Activated CD8-positive, alpha-beta T cell treated with anti-CD3 and anti-CD28 coated beads, Interleukin-2, amount 10 ng/mL, durations not matched to agents 7 days and 5 days (primary cell): ENCODE results near the gene EVC2. TPM values are rescaled to one million over a fixed set of nuclear protein-coding genes. Genes with fewer than 3 reads are reported as not detected.
"Not testable (repeated sequence)": the region's sequence is repeated elsewhere in the genome, so short reads cannot be mapped to it uniquely, and the experiment has no call there.

ENCODE experiments used
- ATAC-seq: fragments of 150-1000 bp; cut with Tn5 transposase; one replicate; pipeline ENCODE4 v1.10.0; 2021; ENCODE audit warnings: moderate library complexity
- CTCF ChIA-PET: fragments of 350-600 bp; sonication (Branson Sonifier 250); formaldehyde crosslinking; loops from one replicate; lab custom pipeline; 2021; ENCODE audit warnings: antibody characterized with exemption; lab: Charles Lee
- POLR2A ChIA-PET: fragments of 350-600 bp; sonication (Branson Sonifier 250); formaldehyde crosslinking; loops from one replicate; lab custom pipeline; 2021; ENCODE audit warnings: antibody characterized with exemption; lab: Charles Lee
- DNase-seq: peaks from one replicate; pipeline ENCODE4 v3.0.0-alpha.2; 2020
- H3K27ac Mint-ChIP-seq: one replicate; pipeline ENCODE4 v1.8.0; 2021; ENCODE audit warnings: mild to moderate bottlenecking, mixed read lengths
- H3K27me3 Mint-ChIP-seq: one replicate; pipeline ENCODE4 v1.8.0; 2021; ENCODE audit warnings: low read depth, mixed read lengths
- H3K36me3 Mint-ChIP-seq: one replicate; pipeline ENCODE4 v1.8.0; 2021; ENCODE audit warnings: low read depth, mixed read lengths
- H3K4me1 Mint-ChIP-seq: one replicate; pipeline ENCODE4 v1.8.0; 2021; ENCODE audit warnings: low read depth, mixed read lengths
- H3K4me3 Mint-ChIP-seq: one replicate; pipeline ENCODE4 v1.8.0; 2021; ENCODE audit warnings: mild to moderate bottlenecking, mixed read lengths
- H3K9me3 Mint-ChIP-seq: one replicate; pipeline ENCODE4 v1.8.0; 2022; ENCODE audit warnings: mixed read lengths; ENCODE audit not compliant: insufficient read depth
- total RNA-seq, 2 experiments: library from RNA; stranded (reverse); gene quantifications; one replicate each; pipeline ENCODE4 v1.2.3, GENCODE V29; 2021

The EVC2 gene
- total RNA-seq, 2 experiments from 2014 or later = 1.1 to 1.3 TPM

DNA sequence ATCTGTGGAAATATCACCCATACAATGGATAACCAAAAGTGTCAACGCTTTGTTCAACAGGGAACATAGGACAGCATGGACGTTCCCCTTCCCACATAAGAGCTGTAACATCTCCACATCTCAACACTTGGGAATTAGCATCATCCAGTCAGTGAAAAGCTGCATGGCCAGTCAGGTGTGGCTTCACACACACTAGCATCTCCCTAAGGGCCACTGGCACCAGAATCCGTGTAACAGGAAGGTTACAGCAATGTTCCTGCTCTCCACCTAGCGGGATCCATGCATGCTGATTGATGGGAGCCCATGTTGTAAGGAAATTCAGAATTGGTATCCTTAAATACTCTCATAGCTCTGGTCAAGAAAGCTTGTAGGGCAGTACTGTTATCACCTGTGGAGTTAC lies 78.8 kb downstream of the EVC2 start:
- H3K27ac Mint-ChIP-seq = no peak overlapping the region
- DNase-seq (no peak), ATAC-seq (no peak)
- H3K27me3 Mint-ChIP-seq = no peaks in the 10 kb centered on the region
- ChIA-PET CTCF (no interaction called here), POLR2A (no interaction called here)
- H3K9me3 Mint-ChIP-seq = no peaks in the 10 kb centered on the region
- no peaks in the 10 kb centered on the region for H3K36me3 Mint-ChIP-seq
- H3K4me1 Mint-ChIP-seq = no peaks in the 10 kb centered on the region
- H3K4me3 Mint-ChIP-seq = no peak overlapping the region

DNA sequence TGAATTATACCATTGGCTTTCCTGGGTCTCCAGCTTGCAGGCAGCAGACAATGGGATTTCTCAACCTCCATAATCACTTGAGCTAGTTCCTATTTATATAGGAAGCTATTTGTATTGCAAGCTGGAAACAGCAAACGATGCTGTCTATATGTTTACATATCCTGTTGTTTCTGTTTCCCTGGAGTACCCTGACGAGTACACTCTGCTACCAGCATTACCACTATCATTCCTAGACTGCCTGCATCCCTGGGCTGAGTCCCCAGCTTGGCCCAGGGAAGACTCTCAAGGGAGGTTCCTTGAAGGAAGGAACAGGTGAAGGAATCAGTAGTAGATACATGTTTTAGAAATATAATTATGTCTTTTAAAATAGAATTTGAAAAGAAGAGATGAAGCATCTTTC lies 81.4 kb downstream of the EVC2 start:
- POLR2A ChIA-PET = no interaction called here
- Mint-ChIP-seq H3K4me1 (no peaks in the 10 kb centered on the region), H3K9me3 (no peaks in the 10 kb centered on the region), H3K4me3 (no peak overlapping the region), H3K27ac (no peak overlapping the region), H3K27me3 (no peaks in the 10 kb centered on the region), H3K36me3 (no peaks in the 10 kb centered on the region)
- DNase-seq (no peak), ATAC-seq (no peak)
- CTCF ChIA-PET = no interaction called here

DNA sequence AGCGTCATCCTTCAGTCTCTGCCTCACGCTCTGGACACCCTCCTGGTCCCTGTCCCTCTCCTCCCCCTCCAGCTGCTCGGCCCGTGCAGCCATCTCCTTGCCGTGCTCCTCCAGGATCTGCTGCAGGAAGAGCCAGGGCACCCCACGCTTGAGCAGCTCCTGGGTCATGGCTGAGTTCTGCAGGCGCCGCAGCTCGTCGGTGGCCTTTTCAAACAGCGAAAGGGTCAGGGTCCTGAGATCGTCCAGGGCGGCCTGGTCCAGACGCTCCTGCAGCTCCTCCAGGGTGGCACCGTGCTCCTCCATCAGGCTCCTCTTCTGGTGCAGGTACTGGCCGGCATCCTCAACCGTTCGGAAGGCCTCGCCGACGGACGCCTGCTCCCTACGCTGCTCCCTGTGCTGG lies 85.8 kb downstream of the EVC2 start:
- Mint-ChIP-seq H3K9me3 (no peaks in the 10 kb centered on the region), H3K4me3 (no peak overlapping the region), H3K27me3 (no peaks in the 10 kb centered on the region), H3K36me3 (no peaks in the 10 kb centered on the region), H3K27ac (no peak overlapping the region), H3K4me1 (no peaks in the 10 kb centered on the region)
- POLR2A ChIA-PET = no interaction called here
- DNase-seq (no peak), ATAC-seq (no peak)
- CTCF ChIA-PET = no interaction called here

DNA sequence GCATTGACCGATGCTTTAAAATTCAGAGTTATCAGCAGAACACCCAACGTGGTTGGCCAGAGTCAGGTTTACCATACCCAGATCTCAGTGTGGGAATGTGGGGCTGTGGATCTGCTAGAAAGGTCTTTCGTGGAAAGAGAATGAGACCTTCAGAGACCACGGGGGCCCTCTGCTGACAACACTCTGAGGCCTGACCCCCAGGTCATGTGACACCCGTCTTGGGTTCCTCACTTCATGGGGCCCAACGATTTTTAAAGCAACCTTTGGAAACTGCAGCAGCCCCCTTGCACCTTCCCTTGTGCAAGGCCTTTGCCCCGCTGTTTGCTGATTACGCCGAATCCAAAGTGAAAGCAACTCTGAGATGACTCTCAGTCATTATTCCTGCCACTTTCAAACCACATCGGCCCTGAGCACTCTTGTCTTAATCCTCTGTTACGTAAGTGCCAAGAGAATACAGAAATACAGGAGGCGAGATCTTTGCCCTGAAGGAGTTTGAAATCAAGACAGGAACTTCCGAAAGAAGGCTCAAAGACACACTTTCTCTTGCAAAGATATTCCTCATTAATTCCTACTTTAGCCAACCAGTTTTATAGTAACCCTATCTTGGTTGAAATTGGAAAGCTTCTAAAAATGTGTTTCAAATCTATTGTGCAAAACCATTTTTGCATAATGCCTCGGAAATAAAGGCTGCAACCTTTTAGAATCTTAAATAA lies 88.3 kb downstream of the EVC2 start:
- H3K36me3 Mint-ChIP-seq = no peaks in the 10 kb centered on the region
- no peak overlapping the region for H3K4me3 Mint-ChIP-seq
- POLR2A ChIA-PET = no interaction called here

DNA sequence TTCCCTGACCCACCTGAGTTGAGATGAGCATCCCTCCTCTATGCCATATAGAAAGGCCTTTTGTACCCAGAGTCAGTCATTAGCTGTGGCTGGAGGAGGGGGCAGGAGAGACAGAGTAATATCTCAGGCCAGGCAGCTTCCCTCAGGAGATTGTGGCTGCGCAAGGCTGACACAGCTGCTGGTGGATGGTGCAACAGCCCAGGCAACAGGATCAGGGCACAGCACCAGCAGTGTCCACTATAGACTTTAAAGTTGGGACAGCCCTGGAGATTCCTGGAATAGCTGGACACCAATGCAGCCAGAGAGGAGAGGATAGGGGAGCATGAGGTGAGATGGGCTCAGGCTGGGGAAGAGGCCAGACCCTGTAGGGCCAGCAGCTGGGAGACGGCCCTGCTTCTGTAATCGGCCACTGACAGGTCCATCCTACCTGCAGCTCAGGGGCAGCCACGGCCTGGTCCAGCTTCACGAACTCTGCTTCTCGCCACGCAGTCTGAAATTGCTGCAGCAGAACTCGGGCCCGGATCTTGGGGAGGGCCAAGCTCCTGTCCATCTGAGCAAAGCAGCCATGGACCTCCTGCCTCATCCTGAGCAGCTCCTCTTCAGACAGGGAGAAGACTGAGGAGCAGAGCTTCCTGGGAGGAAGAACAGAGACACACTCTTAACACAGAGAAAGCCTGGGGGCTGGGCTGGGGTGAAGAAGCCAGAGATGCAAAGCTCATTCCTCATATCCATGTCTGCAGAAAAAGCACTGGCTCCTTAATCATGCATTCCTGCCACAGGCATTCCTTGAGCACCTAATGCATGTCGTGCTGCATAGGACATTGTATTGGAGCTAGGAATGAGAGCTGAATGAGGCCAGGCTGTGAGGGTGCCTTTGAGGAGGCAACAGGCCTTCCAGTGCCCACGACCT lies 90.1 kb downstream of the EVC2 start:
- Mint-ChIP-seq H3K9me3 (no peaks in the 10 kb centered on the region), H3K27me3 (no peaks in the 10 kb centered on the region), H3K27ac (no peak overlapping the region), H3K4me3 (no peak overlapping the region), H3K4me1 (no peaks in the 10 kb centered on the region), H3K36me3 (no peaks in the 10 kb centered on the region)
- DNase-seq (no peak), ATAC-seq (no peak)
- CTCF ChIA-PET = no interaction called here
- POLR2A ChIA-PET = no interaction called here

More for the DNA sequence above, 88.3 kb downstream of the EVC2 start:
- Mint-ChIP-seq H3K27me3 (no peaks in the 10 kb centered on the region), H3K27ac (no peak overlapping the region), H3K9me3 (no peaks in the 10 kb centered on the region), H3K4me1 (no peaks in the 10 kb centered on the region)
- DNase-seq (no peak), ATAC-seq (no peak)
- CTCF ChIA-PET = no interaction called here

DNA sequence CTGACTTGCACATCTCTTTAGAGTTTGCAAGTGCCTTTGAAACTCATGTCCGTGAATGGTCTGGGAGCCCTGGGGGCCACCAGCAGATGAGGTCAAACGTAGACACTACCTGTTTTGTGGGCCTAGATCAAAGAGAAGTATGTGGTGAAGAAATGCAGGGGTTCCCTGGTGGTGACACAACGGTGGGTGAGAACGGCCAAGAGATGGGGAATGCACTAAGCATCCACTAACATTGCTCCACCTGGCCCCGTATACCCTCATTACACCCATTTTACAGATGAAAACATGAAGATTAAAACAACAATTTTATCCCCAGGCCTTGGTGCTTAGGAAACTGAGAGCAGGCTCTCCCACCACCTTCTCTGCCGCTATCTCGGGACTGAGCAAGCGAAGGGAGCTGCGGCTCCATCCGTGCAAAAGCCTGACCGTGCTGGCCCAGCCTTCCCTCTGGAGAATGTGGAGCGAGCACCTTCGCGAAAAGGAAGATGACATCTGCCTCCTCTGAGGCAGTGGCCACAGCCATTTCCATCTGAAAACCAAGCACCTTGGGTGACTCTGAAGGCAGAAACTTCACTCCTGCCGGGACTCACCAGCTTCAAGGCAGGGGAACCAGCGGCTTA lies 91.9 kb downstream of the EVC2 start:
- ChIA-PET CTCF (no interaction called here), POLR2A (no interaction called here)
- ATAC-seq = no peak
- no peaks in the 10 kb centered on the region for H3K27me3 Mint-ChIP-seq
- H3K9me3 Mint-ChIP-seq = no peaks in the 10 kb centered on the region
- DNase-seq = no peak
- H3K4me3 Mint-ChIP-seq = no peak overlapping the region
- H3K27ac Mint-ChIP-seq = no peak overlapping the region
- H3K36me3 Mint-ChIP-seq = no peaks in the 10 kb centered on the region
- H3K4me1 Mint-ChIP-seq = no peaks in the 10 kb centered on the region

DNA sequence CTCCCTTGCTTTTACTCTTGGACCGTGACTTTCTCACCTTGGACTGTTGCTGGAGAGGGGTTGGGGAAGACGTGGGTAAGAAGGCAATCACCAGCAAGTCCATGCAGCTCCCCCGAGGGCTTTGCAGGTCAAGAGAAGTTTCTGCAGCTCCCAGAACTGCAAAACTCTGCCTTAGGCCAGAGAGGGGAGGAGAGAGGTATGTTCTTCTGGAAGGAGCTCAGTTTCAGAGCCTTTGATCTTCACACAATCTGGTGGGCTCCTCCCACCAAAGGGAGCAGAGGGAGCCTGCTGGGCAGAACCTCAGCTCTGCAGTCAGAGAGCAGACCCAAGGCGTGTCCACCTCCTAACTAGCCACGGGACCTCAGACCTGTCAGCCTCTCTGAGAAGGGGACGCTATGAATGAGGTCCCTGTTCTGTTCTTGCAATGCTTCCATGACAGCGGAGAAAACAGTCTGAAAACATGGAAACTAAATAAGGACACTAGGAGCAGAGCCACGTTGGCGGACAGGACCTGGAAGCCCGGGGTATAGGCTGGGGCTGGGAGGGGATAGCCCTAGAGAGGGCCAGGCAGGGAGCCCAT lies 92.8 kb downstream of the EVC2 start:
- no peak for DNase-seq
- Mint-ChIP-seq H3K27me3 (no peaks in the 10 kb centered on the region), H3K36me3 (no peaks in the 10 kb centered on the region), H3K9me3 (no peaks in the 10 kb centered on the region), H3K4me1 (no peaks in the 10 kb centered on the region), H3K27ac (no peak overlapping the region), H3K4me3 (no peak overlapping the region)
- CTCF ChIA-PET = no interaction called here
- POLR2A ChIA-PET = no interaction called here
- ATAC-seq = no peak

DNA sequence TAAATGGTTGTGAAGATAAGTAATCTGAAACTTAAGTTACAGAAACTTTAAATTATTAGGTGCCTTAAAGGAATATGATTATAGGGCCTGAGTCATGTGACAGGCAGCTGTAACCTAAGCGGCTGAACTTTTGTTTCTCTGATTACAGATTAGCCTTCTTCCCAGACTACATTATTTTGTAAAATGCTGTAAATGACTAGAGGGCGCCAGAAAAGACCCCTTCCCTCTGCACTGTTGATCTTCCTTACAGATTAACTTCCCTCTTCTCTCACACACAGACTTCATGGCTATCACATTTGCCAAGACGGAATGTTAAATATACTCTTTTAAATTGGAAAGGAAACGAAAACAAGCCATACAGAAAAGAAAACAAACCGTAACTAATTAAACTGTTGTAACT lies 96.6 kb downstream of the EVC2 start:
- Mint-ChIP-seq H3K4me3 (no peak overlapping the region), H3K36me3 (no peaks in the 10 kb centered on the region), H3K9me3 (no peaks in the 10 kb centered on the region), H3K27ac (no peak overlapping the region), H3K27me3 (no peaks in the 10 kb centered on the region), H3K4me1 (no peaks in the 10 kb centered on the region)
- no peak for DNase-seq
- ChIA-PET POLR2A (no interaction called here), CTCF (no interaction called here)
- no peak for ATAC-seq

DNA sequence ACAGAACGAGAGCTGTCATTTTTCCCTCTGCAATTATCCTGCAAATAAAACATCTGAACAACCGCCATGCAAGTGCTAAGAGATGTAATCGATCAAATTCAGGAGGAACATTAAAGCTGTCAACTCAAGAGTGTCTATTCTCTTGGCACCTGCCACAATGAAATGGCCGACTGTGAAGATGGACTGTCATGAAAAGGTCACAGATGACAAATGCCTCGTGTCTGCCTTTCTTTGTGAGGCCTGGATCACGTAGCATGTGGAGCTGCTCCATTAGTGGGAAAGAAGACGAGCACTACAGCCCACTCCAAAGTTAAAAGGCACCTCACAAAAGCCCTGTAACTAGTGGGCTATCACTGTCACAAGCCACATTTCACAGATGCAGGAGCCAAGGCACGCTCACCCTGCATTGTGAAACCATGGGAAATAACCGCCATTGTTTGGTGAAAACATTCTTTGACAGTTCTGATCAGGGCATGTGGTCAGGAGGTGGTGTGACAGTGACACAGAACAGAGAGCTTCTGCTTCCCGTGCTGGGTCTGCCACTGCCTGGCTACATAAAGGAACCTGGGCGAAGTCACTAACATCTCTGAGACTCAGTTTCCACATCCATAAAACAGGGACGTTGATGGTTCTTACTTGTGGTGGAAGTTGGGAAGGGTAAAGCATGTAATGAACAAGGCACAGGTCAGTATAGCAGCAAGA lies 98.9 kb downstream of the EVC2 start:
- Mint-ChIP-seq H3K27me3 (no peaks in the 10 kb centered on the region), H3K4me3 (no peak overlapping the region), H3K9me3 (no peaks in the 10 kb centered on the region), H3K27ac (no peak overlapping the region), H3K4me1 (no peaks in the 10 kb centered on the region), H3K36me3 (no peaks in the 10 kb centered on the region)
- DNase-seq = no peak
- ChIA-PET CTCF (no interaction called here), POLR2A (no interaction called here)
- ATAC-seq = no peak

DNA sequence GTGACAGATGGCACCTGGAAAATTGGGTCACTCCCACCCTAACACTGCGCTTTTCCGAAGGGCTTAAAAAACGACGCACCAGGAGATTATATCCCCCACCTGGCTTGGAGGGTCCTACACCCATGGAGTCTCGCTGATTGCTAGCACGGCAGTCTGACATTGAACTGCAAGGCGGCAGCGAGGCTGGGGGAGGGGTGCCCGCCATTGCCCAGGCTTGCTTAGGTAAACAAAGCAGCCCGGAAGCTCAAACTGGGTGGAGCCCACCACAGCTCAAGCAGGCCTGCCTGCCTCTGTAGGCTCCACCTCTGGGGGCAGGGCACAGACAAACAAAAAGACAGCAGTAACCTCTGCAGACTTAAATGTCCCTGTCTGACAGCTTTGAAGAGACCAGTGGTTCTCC lies 114.5 kb downstream of the EVC2 start:
- DNase-seq, H3K4me1 Mint-ChIP-seq, ATAC-seq, H3K27me3 Mint-ChIP-seq, POLR2A ChIA-PET, CTCF ChIA-PET, H3K9me3 Mint-ChIP-seq, H3K27ac Mint-ChIP-seq, H3K4me3 Mint-ChIP-seq, H3K36me3 Mint-ChIP-seq: not testable (repeated sequence)

DNA sequence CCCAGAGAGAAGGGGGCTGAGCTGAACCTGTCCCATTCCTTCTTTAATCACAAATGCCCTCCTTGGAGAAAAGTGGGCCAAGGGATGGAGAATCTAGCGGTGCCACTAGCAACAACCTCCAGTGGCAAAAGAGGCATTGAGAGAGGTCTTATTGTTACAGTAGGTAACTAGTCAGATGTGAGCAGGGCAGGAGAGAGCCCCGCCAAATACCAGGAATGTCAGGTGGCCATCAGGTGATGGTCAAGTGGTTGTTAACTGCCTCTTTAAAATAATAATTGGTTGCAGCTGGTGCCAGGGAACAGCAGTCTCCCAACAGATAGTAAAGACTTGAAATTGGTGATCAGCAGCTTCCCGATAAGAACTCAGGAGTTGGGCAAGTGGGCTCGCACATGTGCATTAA lies 116.1 kb downstream of the EVC2 start:
- Mint-ChIP-seq H3K27ac (no peak overlapping the region), H3K36me3 (no peaks in the 10 kb centered on the region), H3K9me3 (peaks cover 14% of the 10 kb centered on the region), H3K4me1 (no peaks in the 10 kb centered on the region), H3K27me3 (no peaks in the 10 kb centered on the region), H3K4me3 (no peak overlapping the region)
- POLR2A ChIA-PET = no interaction called here
- DNase-seq = no peak
- CTCF ChIA-PET = no interaction called here
- no peak for ATAC-seq
